HFFc6 (cell line): ENCODE measurements around the gene CEP170B. TPM values are rescaled to one million over a fixed set of nuclear protein-coding genes. Genes with fewer than 3 reads are reported as not detected.

Source experiments
- DNase-seq: peaks from one replicate; pipeline ENCODE4 v3.0.0-alpha.2; 2018
- H3K27ac Mint-ChIP-seq: 2 replicates; pipeline ENCODE4 v1.8.0; 2020; ENCODE audit warnings: mild to moderate bottlenecking, mixed read lengths
- H3K27me3 Mint-ChIP-seq: 2 replicates; pipeline ENCODE4 v1.8.0; 2021; ENCODE audit warnings: mild to moderate bottlenecking, moderate library complexity, mixed read lengths; ENCODE audit not compliant: insufficient read depth
- H3K36me3 Mint-ChIP-seq: 2 replicates; pipeline ENCODE4 v1.8.0; 2021; ENCODE audit warnings: low read depth, mixed read lengths
- H3K4me1 Mint-ChIP-seq: 2 replicates; pipeline ENCODE4 v1.8.0; 2020; ENCODE audit warnings: low read depth, mixed read lengths
- H3K4me3 Mint-ChIP-seq: 2 replicates; pipeline ENCODE4 v1.8.0; 2020; ENCODE audit warnings: mild to moderate bottlenecking, moderate library complexity, mixed read lengths
- H3K9me3 Mint-ChIP-seq: 2 replicates; pipeline ENCODE4 v1.8.0; 2020; ENCODE audit warnings: mild to moderate bottlenecking, mixed read lengths
- total RNA-seq, 6 experiments: library from RNA; stranded (reverse); fragmentation: NEBNext Ultra II Directional; extraction: Animal tissue kit (Norgen Biotek cat#: 25700); gene quantifications; 2 replicates in 1 of 6; 3 replicates in 5 of 6; pipeline ENCODE4 v1.2.3, GENCODE V29; 2021
- TF ChIP-seq, protein P1 (sequence below): fragments of 200-600 bp; sonication (generic); IDR thresholded peaks from 2 replicates; pipeline ENCODE4 v1.5.0; 2021; ENCODE audit warnings: antibody characterized with exemption, mild to moderate bottlenecking

The CEP170B gene
- total RNA-seq, 6 experiments from 2014 or later, result 29.9 to 34.9 (median 32.0) TPM

DNA sequence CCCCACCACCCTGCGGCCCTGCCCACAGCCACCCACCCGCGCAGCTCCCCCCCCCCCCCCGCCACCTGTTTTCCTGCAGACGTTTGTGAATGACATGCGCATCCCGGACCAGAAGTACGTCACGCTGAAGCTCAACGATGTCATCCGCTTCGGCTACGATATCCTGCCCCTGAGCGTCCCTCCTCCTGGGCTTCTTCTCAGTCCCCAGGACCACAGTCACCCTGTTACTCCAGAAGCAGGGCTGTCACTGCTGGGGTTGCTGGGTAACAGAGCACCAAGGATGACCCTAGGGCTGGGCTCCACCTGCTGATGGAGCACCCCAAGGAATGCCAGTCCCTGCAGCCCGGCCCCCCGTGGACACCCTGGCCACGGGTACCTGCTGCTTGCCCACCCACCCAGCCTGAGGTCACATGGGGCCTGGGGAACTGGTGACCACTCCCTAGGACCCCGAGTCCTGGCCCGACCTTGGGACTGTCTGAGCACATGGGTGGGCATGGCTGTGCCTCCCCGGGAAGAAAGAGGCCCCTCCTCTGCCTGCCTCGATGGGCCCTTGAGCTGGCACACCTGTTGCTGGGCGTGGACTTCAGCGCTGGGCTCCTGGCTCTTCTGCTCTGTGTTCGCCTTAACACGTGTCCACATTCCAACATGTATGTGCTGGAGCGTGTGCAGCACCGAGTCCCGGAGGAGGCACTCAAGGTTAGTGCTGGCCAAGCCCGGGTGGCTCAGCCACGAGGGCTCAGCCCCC is 12.9 kb downstream of the CEP170B start:
- H3K27me3 Mint-ChIP-seq, result peaks cover 3% of the 10 kb centered on the region
- H3K36me3 Mint-ChIP-seq, result no peaks in the 10 kb centered on the region
- H3K27ac Mint-ChIP-seq, result no peak overlapping the region
- no peak for DNase-seq
- H3K9me3 Mint-ChIP-seq, result no peaks in the 10 kb centered on the region
- H3K4me1 Mint-ChIP-seq, result no peaks in the 10 kb centered on the region
- H3K4me3 Mint-ChIP-seq, result no peak overlapping the region
- TF ChIP-seq, protein P1, sequence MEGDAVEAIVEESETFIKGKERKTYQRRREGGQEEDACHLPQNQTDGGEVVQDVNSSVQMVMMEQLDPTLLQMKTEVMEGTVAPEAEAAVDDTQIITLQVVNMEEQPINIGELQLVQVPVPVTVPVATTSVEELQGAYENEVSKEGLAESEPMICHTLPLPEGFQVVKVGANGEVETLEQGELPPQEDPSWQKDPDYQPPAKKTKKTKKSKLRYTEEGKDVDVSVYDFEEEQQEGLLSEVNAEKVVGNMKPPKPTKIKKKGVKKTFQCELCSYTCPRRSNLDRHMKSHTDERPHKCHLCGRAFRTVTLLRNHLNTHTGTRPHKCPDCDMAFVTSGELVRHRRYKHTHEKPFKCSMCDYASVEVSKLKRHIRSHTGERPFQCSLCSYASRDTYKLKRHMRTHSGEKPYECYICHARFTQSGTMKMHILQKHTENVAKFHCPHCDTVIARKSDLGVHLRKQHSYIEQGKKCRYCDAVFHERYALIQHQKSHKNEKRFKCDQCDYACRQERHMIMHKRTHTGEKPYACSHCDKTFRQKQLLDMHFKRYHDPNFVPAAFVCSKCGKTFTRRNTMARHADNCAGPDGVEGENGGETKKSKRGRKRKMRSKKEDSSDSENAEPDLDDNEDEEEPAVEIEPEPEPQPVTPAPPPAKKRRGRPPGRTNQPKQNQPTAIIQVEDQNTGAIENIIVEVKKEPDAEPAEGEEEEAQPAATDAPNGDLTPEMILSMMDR, result no peak

DNA sequence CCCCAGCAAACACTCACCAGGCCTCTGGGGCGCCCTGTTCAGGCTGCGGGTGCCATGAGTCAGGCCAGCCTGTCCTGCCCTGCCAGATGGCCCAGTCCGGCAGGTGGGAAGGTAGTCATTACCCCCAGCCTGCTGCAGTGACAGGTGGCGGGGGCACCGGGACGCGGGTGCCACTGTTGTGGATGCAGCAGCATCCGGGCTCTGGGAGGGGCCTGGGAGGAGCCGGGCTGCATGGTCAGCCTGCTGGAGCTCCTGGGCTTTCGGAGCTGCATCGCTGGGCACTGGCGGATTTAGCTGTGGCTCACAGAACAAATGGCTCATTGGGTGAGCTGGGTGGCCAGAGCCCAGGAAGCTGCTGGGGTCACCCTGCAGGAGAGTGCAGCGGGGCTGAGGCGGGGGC is 13.5 kb downstream of the CEP170B start:
- Mint-ChIP-seq H3K27me3 (peaks cover 3% of the 10 kb centered on the region), H3K36me3 (no peaks in the 10 kb centered on the region), H3K9me3 (no peaks in the 10 kb centered on the region), H3K27ac (no peak overlapping the region), H3K4me3 (no peak overlapping the region), H3K4me1 (no peaks in the 10 kb centered on the region)
- TF ChIP-seq, protein P1, result no peak
- no peak for DNase-seq

DNA sequence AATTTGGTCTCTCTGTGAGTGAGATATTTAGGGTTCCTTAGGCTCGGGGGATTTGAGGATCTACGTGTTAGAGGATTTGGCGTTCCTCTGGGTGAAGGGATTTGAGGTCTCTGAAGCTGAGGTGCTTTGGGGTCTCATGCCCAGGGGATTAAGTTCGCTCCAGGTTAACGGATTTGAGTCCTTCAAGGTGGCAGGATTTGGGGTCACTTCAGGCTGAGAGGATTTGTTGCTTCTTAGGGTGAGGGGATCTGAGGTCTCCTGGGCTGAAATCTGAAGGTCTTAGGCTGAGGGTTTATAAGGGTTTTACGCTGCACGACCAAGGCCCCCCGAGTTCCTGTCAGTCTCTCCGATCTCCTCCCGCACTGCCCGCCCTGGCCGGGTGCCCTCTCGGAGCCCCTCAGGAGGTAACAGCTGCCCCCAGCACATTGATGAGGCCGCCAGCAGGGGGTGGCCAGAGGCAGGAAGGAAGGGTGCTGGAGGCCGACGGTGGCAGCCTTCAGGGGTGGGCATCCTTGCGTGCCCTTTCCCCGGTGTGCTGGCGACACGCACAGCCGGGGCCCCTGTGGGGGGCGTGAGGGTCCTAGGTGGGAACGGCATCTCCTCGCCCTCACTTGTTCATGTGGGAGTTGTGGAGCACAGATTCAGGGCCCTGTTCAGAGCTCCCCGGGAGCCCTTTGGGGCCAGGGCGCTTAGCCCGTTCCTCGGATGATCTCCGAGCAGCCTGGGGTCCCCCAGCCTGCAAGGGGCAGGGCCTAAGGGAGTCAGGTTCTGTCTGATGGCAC is 14.3 kb downstream of the CEP170B start:
- Mint-ChIP-seq H3K27ac (no peak overlapping the region), H3K36me3 (no peaks in the 10 kb centered on the region), H3K27me3 (peaks cover 3% of the 10 kb centered on the region), H3K4me3 (no peak overlapping the region), H3K4me1 (no peaks in the 10 kb centered on the region), H3K9me3 (no peaks in the 10 kb centered on the region)
- no peak for DNase-seq
- TF ChIP-seq, protein P1, result no peak; the same call in 1 of the 2 replicates

DNA sequence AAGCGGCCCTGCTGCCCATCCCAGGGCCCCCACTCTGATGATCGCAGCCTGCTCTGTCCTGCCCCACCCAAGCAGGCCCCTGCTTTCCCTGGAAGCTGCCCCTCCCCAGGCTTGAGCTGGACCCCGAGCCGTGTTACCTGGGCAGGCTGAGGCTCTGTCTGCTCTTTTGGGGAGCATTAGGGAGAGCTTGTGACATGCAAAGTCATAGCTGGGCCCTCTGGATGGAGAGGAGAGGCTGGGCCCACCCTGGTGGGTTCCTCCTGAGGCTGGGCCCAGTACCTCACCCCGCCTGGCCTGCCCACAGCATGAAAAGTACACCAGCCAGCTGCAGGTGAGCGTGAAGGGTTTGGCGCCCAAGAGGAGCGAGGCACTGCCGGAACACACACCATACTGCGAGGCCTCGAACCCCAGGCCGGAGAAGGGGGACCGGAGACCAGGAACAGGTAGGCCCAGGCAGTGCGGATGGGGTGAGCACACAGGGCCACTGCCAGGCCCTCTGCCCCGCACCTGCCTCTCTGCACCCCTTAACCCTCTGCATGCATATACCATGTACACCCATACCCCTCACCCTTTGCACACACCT is 15.0 kb downstream of the CEP170B start:
- TF ChIP-seq, protein P1, result no peak
- no peak overlapping the region for H3K4me3 Mint-ChIP-seq
- no peaks in the 10 kb centered on the region for H3K4me1 Mint-ChIP-seq
- no peaks in the 10 kb centered on the region for H3K36me3 Mint-ChIP-seq
- H3K27ac Mint-ChIP-seq, result no peak overlapping the region
- no peaks in the 10 kb centered on the region for H3K9me3 Mint-ChIP-seq
- DNase-seq, result no peak
- peaks cover 3% of the 10 kb centered on the region for H3K27me3 Mint-ChIP-seq

DNA sequence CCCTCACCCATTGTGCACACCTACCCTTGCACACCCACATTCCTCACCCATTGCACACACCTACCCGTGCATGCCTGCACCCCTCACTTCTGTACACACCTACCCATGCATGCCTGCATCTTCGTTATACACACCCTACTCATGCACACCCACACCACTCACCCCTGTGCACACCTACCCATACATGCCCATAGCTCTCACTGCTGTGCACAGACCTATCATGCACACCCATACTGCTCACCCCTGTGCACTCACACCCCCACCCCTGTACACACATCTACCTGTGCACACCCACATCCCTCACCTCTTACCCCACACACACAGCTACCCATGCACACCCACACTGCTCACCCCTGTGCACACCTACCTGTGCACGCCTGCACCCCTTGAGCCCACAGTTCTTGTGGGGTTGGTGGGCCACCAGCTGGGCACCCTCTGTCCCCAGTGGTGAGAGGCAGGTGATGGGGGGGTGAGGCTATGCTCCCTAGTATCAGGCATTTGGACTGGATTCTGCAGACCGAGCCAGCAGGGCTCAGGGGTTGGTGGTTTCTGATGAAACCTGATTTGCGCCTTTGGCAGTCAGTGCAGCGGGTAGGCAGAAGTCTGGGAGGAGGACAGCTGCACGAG is 15.6 kb downstream of the CEP170B start:
- no peak for DNase-seq
- no peaks in the 10 kb centered on the region for H3K4me1 Mint-ChIP-seq
- H3K4me3 Mint-ChIP-seq, result no peak overlapping the region
- H3K27me3 Mint-ChIP-seq, result peaks cover 3% of the 10 kb centered on the region
- H3K36me3 Mint-ChIP-seq, result no peaks in the 10 kb centered on the region
- H3K27ac Mint-ChIP-seq, result no peak overlapping the region
- TF ChIP-seq, protein P1, result no peak
- no peaks in the 10 kb centered on the region for H3K9me3 Mint-ChIP-seq
